ENCODE measurements around the gene RFXAP.

DNA sequence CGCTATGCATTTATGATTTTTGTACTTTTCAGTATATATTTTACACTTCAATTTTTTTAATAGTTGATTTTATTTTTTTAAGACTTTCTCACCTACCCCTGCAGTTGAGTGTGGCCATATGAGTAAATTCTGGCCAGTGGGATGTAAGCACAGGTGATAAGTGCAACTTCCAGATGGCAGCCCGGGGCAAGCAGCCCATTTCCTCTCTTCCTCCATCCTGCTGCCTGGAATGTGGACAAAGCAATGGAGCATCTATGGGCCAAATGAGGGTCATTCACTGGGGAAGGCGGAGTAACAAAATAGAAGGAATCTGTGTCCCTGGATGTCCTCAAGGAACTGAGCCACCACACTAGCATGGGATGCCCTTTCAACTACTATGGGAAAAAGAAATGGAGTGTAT, 12.3 kb downstream of the RFXAP start:
- TF ChIP-seq, protein P1, sequence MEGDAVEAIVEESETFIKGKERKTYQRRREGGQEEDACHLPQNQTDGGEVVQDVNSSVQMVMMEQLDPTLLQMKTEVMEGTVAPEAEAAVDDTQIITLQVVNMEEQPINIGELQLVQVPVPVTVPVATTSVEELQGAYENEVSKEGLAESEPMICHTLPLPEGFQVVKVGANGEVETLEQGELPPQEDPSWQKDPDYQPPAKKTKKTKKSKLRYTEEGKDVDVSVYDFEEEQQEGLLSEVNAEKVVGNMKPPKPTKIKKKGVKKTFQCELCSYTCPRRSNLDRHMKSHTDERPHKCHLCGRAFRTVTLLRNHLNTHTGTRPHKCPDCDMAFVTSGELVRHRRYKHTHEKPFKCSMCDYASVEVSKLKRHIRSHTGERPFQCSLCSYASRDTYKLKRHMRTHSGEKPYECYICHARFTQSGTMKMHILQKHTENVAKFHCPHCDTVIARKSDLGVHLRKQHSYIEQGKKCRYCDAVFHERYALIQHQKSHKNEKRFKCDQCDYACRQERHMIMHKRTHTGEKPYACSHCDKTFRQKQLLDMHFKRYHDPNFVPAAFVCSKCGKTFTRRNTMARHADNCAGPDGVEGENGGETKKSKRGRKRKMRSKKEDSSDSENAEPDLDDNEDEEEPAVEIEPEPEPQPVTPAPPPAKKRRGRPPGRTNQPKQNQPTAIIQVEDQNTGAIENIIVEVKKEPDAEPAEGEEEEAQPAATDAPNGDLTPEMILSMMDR (conservative IDR thresholded peaks at IDR 0.05): no peak
- TF ChIP-seq ZFX (IDR thresholded peaks at IDR 0.05): no peak
